HepG2 (cell line): ENCODE results near the gene DOCK4. TPM values are rescaled to one million over a fixed set of nuclear protein-coding genes. Genes with fewer than 3 reads are reported as not detected.

Experiments
- DBP ChIP-seq: sonication (generic); formaldehyde crosslinking; IDR thresholded peaks from 2 replicates; pipeline ENCODE4 v1.4.0; 2020; ENCODE audit warnings: missing genetic modification reagents; ENCODE audit errors: not compliant biosample characterization
- FIP1L1 ChIP-seq: fragments of 200-400 bp; formaldehyde crosslinking; IDR thresholded peaks from 2 replicates; pipeline ENCODE4 v1.6.1; 2018; ENCODE audit warnings: low read depth, mild to moderate bottlenecking, low read length, moderate library complexity, borderline replicate concordance; ENCODE audit not compliant: insufficient read depth
- FUBP1 ChIP-seq: sonication (generic); formaldehyde crosslinking; IDR thresholded peaks from 2 replicates; pipeline ENCODE4 v1.5.1; 2020; ENCODE audit warnings: missing genetic modification reagents, mild to moderate bottlenecking, borderline replicate concordance
- GABPA ChIP-seq, 2 experiments: IDR thresholded peaks; 2 replicates each; pipeline ENCODE4 v1.6.1; 2011 to 2016; ENCODE audit warnings: low read depth in 2 of 2, low read length in 1 of 2, missing biosample characterization in 1 of 2, missing genetic modification characterization in 1 of 2
- HBP1 ChIP-seq: IDR thresholded peaks from 2 replicates; pipeline ENCODE4 v1.6.1; 2016; ENCODE audit warnings: low read depth, control low read depth
- IKZF1 ChIP-seq: fragments of 450-650 bp; IDR thresholded peaks from 2 replicates; pipeline ENCODE4 v1.7.1; 2016
- IRF2 ChIP-seq: IDR thresholded peaks from 2 replicates; pipeline ENCODE4 v1.6.1; 2018; ENCODE audit warnings: missing genetic modification reagents, missing compliant biosample characterization
- ISX ChIP-seq: sonication (generic); formaldehyde crosslinking; conservative IDR thresholded peaks from 2 replicates; pipeline ENCODE4 v1.5.0; 2020; ENCODE audit warnings: missing genetic modification reagents
- KAT8 ChIP-seq: IDR thresholded peaks from 2 replicates; pipeline ENCODE4 v1.6.1; 2016; ENCODE audit warnings: missing genetic modification reagents, missing compliant biosample characterization
- MED1 ChIP-seq: sonication (generic); formaldehyde crosslinking; IDR thresholded peaks from 2 replicates; pipeline ENCODE4 v1.4.0; 2020; ENCODE audit warnings: missing genetic modification reagents
- PAXIP1 ChIP-seq: sonication (generic); formaldehyde crosslinking; conservative IDR thresholded peaks from 2 replicates; pipeline ENCODE4 v1.4.0; 2020; ENCODE audit warnings: mild to moderate bottlenecking, missing genetic modification reagents, moderate library complexity
- POLR2AphosphoS2 ChIP-seq: IDR thresholded peaks from 2 replicates; pipeline ENCODE4 v1.6.1; 2011; ENCODE audit warnings: low read depth, low read length, improper control_type of control experiment
- RCOR2 ChIP-seq: IDR thresholded peaks from 2 replicates; pipeline ENCODE4 v1.6.1; 2016; ENCODE audit warnings: missing biosample characterization, missing genetic modification reagents
- RXRB ChIP-seq: IDR thresholded peaks from 2 replicates; pipeline ENCODE4 v1.6.1; 2016; ENCODE audit warnings: borderline replicate concordance, missing genetic modification reagents, missing compliant biosample characterization
- SOX5 ChIP-seq: IDR thresholded peaks from 2 replicates; pipeline ENCODE4 v1.6.1; 2016; ENCODE audit warnings: borderline replicate concordance
- ZBTB7A ChIP-seq: sonication (generic); formaldehyde crosslinking; IDR thresholded peaks from 2 replicates; pipeline ENCODE4 v1.8.0; 2022; ENCODE audit warnings: mild to moderate bottlenecking, missing genetic modification reagents
- ZGPAT ChIP-seq: IDR thresholded peaks from 2 replicates; pipeline ENCODE4 v1.6.1; 2016; ENCODE audit warnings: mild to moderate bottlenecking
- ZNF207 ChIP-seq: fragments of 450-650 bp; IDR thresholded peaks from 2 replicates; pipeline ENCODE4 v1.6.1; 2016; ENCODE audit warnings: antibody characterized with exemption, borderline replicate concordance
- ZNF326 ChIP-seq: sonication (generic); formaldehyde crosslinking; IDR thresholded peaks from 2 replicates; pipeline ENCODE4 v1.4.0; 2020; ENCODE audit warnings: missing genetic modification reagents, borderline replicate concordance
- ZNF331 ChIP-seq: sonication (generic); formaldehyde crosslinking; IDR thresholded peaks from 2 replicates; pipeline ENCODE4 v1.4.0; 2020; ENCODE audit warnings: missing genetic modification reagents
- ZNF713 ChIP-seq: sonication (generic); formaldehyde crosslinking; IDR thresholded peaks from 2 replicates; pipeline ENCODE4 v1.4.0; 2020; ENCODE audit warnings: mild to moderate bottlenecking, missing genetic modification reagents
- polyA plus RNA-seq, 8 experiments: library from polyadenylated mRNA; depleted of rRNA in 3 of 8; stranded (reverse) in 7 of 8; unstranded in 1 of 8; fragments of >200 nt; fragmentation: Illumina TruSeq in 4 of 8; extraction: Trizol in 4 of 8; gene quantifications; 2 replicates each; pipeline versions ENCODE4 v1.2.1 to v1.2.3, GENCODE V29; 2011 to 2016; ENCODE audit warnings: low read depth in 4 of 8, missing spikeins in 1 of 8, mixed read lengths in 1 of 8; ENCODE audit not compliant: insufficient read depth in 1 of 8
- total RNA-seq, 5 experiments: library from RNA; depleted of rRNA; stranded (reverse); fragments of >200 nt; fragmentation: Illumina TruSeq; extraction: Trizol; gene quantifications; 2 replicates each; pipeline ENCODE4 v1.2.3, GENCODE V29; 2016; ENCODE audit warnings: low read depth in 1 of 5

Gene DOCK4
- total and polyA plus RNA-seq, 2 of the 13 experiments (the other 11 are each of a cell fraction or from before 2014, with no cell fraction given) = 13.5 to 17.4 TPM

GRCh38 chr7:112162142-112162766, 43.9 kb downstream of the DOCK4 start (continued):
- no peak for TF ChIP-seq GABPA (IDR thresholded peaks at IDR 0.05; ENCODE audit: low read depth, low read length)
- TF ChIP-seq GABPA (CRISPR knock-in tag; IDR thresholded peaks at IDR 0.05; ENCODE audit: low read depth) = 0 out of 2 replicates have a peak, but pooled peaks have one; percentile 18
- peak; percentile 25; the same call in 1 of the 2 replicates for TF ChIP-seq ZGPAT (CRISPR knock-in tag)
- TF ChIP-seq DBP (CRISPR knock-in tag) = no peak
- peak; percentile 44 for TF ChIP-seq MED1
- no peak for TF ChIP-seq FIP1L1
- TF ChIP-seq ZNF713 (CRISPR knock-in tag) = no peak
- peak; percentile 52; the same call in 1 of the 2 replicates for TF ChIP-seq SOX5 (CRISPR knock-in tag)
- TF ChIP-seq RCOR2 (CRISPR knock-in tag) = peak; percentile 52; the same call in 1 of the 2 replicates
- 0 out of 2 replicates have a peak, but pooled peaks have one; percentile 41 for TF ChIP-seq IRF2 (CRISPR knock-in tag)
- no peak for TF ChIP-seq ZNF326
- TF ChIP-seq ISX (CRISPR knock-in tag) = no peak
- no peak for TF ChIP-seq ZNF207
- TF ChIP-seq PAXIP1 (CRISPR knock-in tag) = peak; percentile 72
- 0 out of 2 replicates have a peak, but pooled peaks have one; percentile 43 for TF ChIP-seq KAT8 (CRISPR knock-in tag)
- 0 out of 2 replicates have a peak, but pooled peaks have one; percentile 61 for TF ChIP-seq HBP1 (CRISPR knock-in tag)
- peak; percentile 77 for TF ChIP-seq ZNF331
- TF ChIP-seq FUBP1 (CRISPR knock-in tag) = no peak
- peak; percentile 94 for TF ChIP-seq RXRB (CRISPR knock-in tag)
- TF ChIP-seq POLR2AphosphoS2 = no peak
- TF ChIP-seq ZBTB7A (CRISPR knock-in tag) = 0 out of 2 replicates have a peak, but pooled peaks have one; percentile 44
- TF ChIP-seq IKZF1 = no peak
